NT2/D1 (cell line): ENCODE results near the gene SERTAD2.

ENCODE experiments used
- DNase-seq: peaks from one replicate; pipeline ENCODE4 v3.0.0-alpha.2; 2011; ENCODE audit warnings: low read depth, low spot score
- H3K27me3 ChIP-seq: 2 replicates; pipeline ENCODE4 v1.6.0; 2011; ENCODE audit warnings: mild to moderate bottlenecking; ENCODE audit not compliant: insufficient read length, insufficient read depth
- H3K36me3 ChIP-seq: 2 replicates; pipeline ENCODE4 v1.6.1; 2011; ENCODE audit warnings: mild to moderate bottlenecking, low read length, mixed read lengths; ENCODE audit not compliant: insufficient read depth, insufficient read length
- H3K4me1 ChIP-seq: 2 replicates; pipeline ENCODE4 v1.5.1; 2011; ENCODE audit not compliant: insufficient read depth, insufficient read length
- H3K4me3 ChIP-seq: 2 replicates; pipeline ENCODE4 v1.5.1; 2011; ENCODE audit warnings: low read depth; ENCODE audit not compliant: insufficient read length
- H3K9ac ChIP-seq: 2 replicates; pipeline ENCODE4 v1.6.0; 2011; ENCODE audit warnings: low read depth; ENCODE audit not compliant: insufficient read length
- H3K9me3 ChIP-seq: 2 replicates; pipeline ENCODE4 v1.5.1; 2011; ENCODE audit warnings: mild to moderate bottlenecking, low read length; ENCODE audit not compliant: insufficient read depth
- SUZ12 ChIP-seq: IDR thresholded peaks from 2 replicates; pipeline ENCODE4 v1.6.1; 2011; ENCODE audit not compliant: insufficient read length, insufficient read depth; ENCODE audit errors: extremely low read depth
- YY1 ChIP-seq: IDR thresholded peaks from 2 replicates; pipeline ENCODE4 v1.6.1; 2011; ENCODE audit not compliant: insufficient read length, insufficient read depth
- ZNF274 ChIP-seq: IDR thresholded peaks from 2 replicates; pipeline ENCODE4 v1.6.1; 2011; ENCODE audit warnings: mild to moderate bottlenecking, low read depth, low read length

The SERTAD2 gene

GRCh38 chr2:64651590-64651989 lies 2.1 kb downstream of the SERTAD2 start:
- Histone ChIP-seq H3K9ac (no peak overlapping the region), H3K4me1 (no peaks in the 10 kb centered on the region), H3K36me3 (no peaks in the 10 kb centered on the region), H3K4me3 (no peak overlapping the region), H3K9me3 (no peaks in the 10 kb centered on the region), H3K27me3 (no peaks in the 10 kb centered on the region)
- TF ChIP-seq YY1 (no peak), SUZ12 (no peak), ZNF274 (no peak)
- DNase-seq = no peak

GRCh38 chr2:64650722-64651338 lies 2.9 kb downstream of the SERTAD2 start:
- Histone ChIP-seq H3K36me3 (no peaks in the 10 kb centered on the region), H3K9ac (no peak overlapping the region), H3K9me3 (no peaks in the 10 kb centered on the region), H3K4me3 (no peak overlapping the region), H3K27me3 (no peaks in the 10 kb centered on the region), H3K4me1 (peaks cover 2% of the 10 kb centered on the region)
- TF ChIP-seq SUZ12 (no peak), ZNF274 (no peak), YY1 (no peak)
- DNase-seq = no peak

GRCh38 chr2:64650296-64650695 lies 3.4 kb downstream of the SERTAD2 start:
- H3K4me3 ChIP-seq = no peak overlapping the region
- H3K36me3 ChIP-seq = no peaks in the 10 kb centered on the region
- TF ChIP-seq YY1 (no peak), SUZ12 (no peak), ZNF274 (no peak)
- no peak for DNase-seq
- H3K9me3 ChIP-seq = no peaks in the 10 kb centered on the region
- peaks cover 2% of the 10 kb centered on the region for H3K4me1 ChIP-seq
- no peaks in the 10 kb centered on the region for H3K27me3 ChIP-seq
- no peak overlapping the region for H3K9ac ChIP-seq

DNA sequence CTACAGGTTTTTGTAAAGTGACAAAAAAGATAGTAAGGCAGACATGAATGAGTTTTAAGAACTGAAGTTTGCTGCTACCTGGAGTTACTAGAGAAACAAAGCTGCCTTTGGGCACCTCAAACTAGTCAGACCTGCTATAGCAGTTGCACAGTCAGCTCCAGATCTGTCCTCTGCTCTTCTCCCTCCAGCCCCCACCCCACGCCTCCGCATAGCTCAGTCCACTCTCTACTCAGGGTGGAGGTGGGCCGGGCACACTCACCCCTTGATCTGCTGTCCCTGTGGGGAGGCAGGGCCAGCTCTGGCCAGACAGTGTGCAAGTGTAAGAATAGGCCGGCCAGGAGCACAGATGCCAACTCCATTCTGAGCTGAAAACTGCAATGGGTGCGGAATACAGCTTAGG lies 4.1 kb downstream of the SERTAD2 start:
- Histone ChIP-seq H3K36me3 (no peaks in the 10 kb centered on the region), H3K4me1 (peaks cover 3% of the 10 kb centered on the region), H3K4me3 (no peak overlapping the region), H3K9ac (no peak overlapping the region), H3K9me3 (no peaks in the 10 kb centered on the region), H3K27me3 (no peaks in the 10 kb centered on the region)
- no peak for DNase-seq
- TF ChIP-seq ZNF274 = no peak
- no peak for TF ChIP-seq SUZ12
- no peak for TF ChIP-seq YY1

DNA sequence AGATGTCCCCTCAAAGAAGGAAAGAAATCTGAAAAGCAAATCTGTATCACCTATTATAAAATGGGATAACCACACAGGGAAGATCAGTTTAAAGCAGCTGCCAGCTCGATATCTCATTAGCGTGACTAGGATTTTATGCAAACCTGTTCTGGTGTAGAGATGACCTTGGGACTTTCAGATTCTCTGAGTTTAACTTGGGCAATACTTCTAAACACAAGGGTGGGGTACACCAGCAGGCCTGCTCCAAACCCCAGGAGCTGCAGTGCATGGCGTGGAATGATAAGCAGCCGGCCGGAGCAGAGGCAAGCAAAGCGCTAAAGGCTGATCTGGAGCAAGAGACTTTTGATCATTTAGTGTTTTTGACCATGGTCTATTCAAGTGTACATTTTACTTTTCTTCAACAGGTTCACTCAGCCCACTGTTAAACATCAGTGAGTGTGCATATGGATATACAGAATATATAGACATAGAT lies 4.7 kb downstream of the SERTAD2 start:
- no peaks in the 10 kb centered on the region for H3K27me3 ChIP-seq
- H3K4me3 ChIP-seq = no peak overlapping the region
- no peak for DNase-seq
- no peaks in the 10 kb centered on the region for H3K36me3 ChIP-seq
- H3K9ac ChIP-seq = no peak overlapping the region
- peaks cover 3% of the 10 kb centered on the region for H3K4me1 ChIP-seq
- TF ChIP-seq YY1 = no peak
- no peak for TF ChIP-seq ZNF274
- TF ChIP-seq SUZ12 = no peak
- no peaks in the 10 kb centered on the region for H3K9me3 ChIP-seq

- DNase-seq = peak; percentile 66
- no peak for TF ChIP-seq ZNF274
- TF ChIP-seq YY1 = no peak
- no peak for TF ChIP-seq SUZ12
- Histone ChIP-seq H3K4me1 (peaks cover 9% of the 10 kb centered on the region), H3K4me3 (no peak overlapping the region), H3K27me3 (no peaks in the 10 kb centered on the region), H3K9me3 (no peaks in the 10 kb centered on the region), H3K36me3 (peaks cover 4% of the 10 kb centered on the region), H3K9ac (no peak overlapping the region)
Measured at GRCh38 chr2:64646007-64646880, 7.5 kb downstream of the SERTAD2 start.
